ENCODE measurements around the gene CD59.

DNA sequence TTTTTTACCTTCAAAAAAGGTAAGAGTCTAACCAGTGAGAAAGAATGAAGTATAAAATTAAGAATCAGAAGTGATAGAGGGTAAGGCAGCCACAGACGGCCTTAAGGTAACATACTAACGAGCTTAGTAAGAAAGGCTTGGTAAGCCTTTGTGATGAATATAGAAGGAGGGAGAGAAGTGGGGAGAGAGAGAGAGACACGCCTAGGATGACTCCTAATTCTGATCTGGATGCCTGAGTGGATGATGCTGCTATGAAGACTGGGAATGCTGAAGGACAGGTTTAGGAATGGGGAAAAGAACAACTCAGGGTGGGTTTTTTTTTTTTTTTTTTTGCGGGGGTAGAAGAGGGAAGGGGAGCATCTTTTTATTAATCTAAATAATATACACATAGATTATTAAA is 33.3 kb upstream of the CD59 start:
- TF ChIP-seq, protein P1, sequence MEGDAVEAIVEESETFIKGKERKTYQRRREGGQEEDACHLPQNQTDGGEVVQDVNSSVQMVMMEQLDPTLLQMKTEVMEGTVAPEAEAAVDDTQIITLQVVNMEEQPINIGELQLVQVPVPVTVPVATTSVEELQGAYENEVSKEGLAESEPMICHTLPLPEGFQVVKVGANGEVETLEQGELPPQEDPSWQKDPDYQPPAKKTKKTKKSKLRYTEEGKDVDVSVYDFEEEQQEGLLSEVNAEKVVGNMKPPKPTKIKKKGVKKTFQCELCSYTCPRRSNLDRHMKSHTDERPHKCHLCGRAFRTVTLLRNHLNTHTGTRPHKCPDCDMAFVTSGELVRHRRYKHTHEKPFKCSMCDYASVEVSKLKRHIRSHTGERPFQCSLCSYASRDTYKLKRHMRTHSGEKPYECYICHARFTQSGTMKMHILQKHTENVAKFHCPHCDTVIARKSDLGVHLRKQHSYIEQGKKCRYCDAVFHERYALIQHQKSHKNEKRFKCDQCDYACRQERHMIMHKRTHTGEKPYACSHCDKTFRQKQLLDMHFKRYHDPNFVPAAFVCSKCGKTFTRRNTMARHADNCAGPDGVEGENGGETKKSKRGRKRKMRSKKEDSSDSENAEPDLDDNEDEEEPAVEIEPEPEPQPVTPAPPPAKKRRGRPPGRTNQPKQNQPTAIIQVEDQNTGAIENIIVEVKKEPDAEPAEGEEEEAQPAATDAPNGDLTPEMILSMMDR (IDR thresholded peaks at IDR 0.05 in 8 of 11, conservative IDR thresholded peaks at IDR 0.05 in 3 of 11), result no peak
- TF ChIP-seq POLR2A (IDR thresholded peaks at IDR 0.05) (no peak), POLR2AphosphoS5 (IDR thresholded peaks at IDR 0.05) (no peak)
